ENCODE data around the gene TEPSIN.

GRCh38 chr17:81200695-81201580 is 37.9 kb downstream of the TEPSIN start:
- peak; percentile 39 to 71 for TF ChIP-seq CTCF (IDR thresholded peaks at IDR 0.05)
- no peak for TF ChIP-seq POLR2AphosphoS5 (IDR thresholded peaks at IDR 0.05)
- TF ChIP-seq POLR2A (IDR thresholded peaks at IDR 0.05), result no peak
